Effector memory CD4-positive, alpha-beta T cell (primary cell): ENCODE data around the gene TNK2.
A peak's percentile ranks its signal among the peaks of the same experiment; 100 is the strongest.
"Not testable (repeated sequence)": the region's sequence is repeated elsewhere in the genome, so short reads cannot be mapped to it uniquely, and the experiment has no call there.

ENCODE experiments used
- DNase-seq, 3 donors: peaks; one replicate each; pipeline ENCODE4 v3.0.0-alpha.2; 2020
- H3K27ac ChIP-seq: 2 replicates; pipeline ENCODE4 v1.7.0; 2013; ENCODE audit warnings: mild to moderate bottlenecking, low read length, moderate library complexity; ENCODE audit not compliant: insufficient read depth, poor library complexity, severe bottlenecking
- H3K27me3 ChIP-seq: replicated peaks from 2 replicates; pipeline ENCODE4 v1.7.0; 2013; ENCODE audit warnings: mild to moderate bottlenecking, low read length; ENCODE audit not compliant: insufficient read depth, control insufficient read depth, poor library complexity, severe bottlenecking
- H3K36me3 ChIP-seq: 2 replicates; pipeline ENCODE4 v1.7.0; 2013; ENCODE audit warnings: mild to moderate bottlenecking, low read length, moderate library complexity; ENCODE audit not compliant: control insufficient read depth, insufficient read depth
- H3K4me1 ChIP-seq: 2 replicates; pipeline ENCODE4 v1.7.0; 2013; ENCODE audit warnings: low read length, mild to moderate bottlenecking; ENCODE audit not compliant: control insufficient read depth, insufficient read depth, poor library complexity, severe bottlenecking
- H3K4me3 ChIP-seq: 2 replicates; pipeline ENCODE4 v1.7.0; 2013; ENCODE audit warnings: low read length, low read depth, mild to moderate bottlenecking; ENCODE audit not compliant: insufficient read depth, poor library complexity, severe bottlenecking
- H3K9me3 ChIP-seq: 2 replicates; pipeline ENCODE4 v1.7.0; 2013; ENCODE audit warnings: mild to moderate bottlenecking, low read length, moderate library complexity; ENCODE audit not compliant: control insufficient read depth

The TNK2 gene

GRCh38 chr3:195863121-195864061 is 45.0 kb downstream of the TNK2 start:
- no peaks in the 10 kb centered on the region for H3K4me1 ChIP-seq
- H3K27me3 ChIP-seq: no peaks in the 10 kb centered on the region
- H3K27ac ChIP-seq: no peak overlapping the region
- peaks cover 20% of the 10 kb centered on the region for H3K36me3 ChIP-seq
- DNase-seq: peak; percentile 23 to 43 (median 24)
- H3K9me3 ChIP-seq: no peaks in the 10 kb centered on the region
- H3K4me3 ChIP-seq: no peak overlapping the region

DNA sequence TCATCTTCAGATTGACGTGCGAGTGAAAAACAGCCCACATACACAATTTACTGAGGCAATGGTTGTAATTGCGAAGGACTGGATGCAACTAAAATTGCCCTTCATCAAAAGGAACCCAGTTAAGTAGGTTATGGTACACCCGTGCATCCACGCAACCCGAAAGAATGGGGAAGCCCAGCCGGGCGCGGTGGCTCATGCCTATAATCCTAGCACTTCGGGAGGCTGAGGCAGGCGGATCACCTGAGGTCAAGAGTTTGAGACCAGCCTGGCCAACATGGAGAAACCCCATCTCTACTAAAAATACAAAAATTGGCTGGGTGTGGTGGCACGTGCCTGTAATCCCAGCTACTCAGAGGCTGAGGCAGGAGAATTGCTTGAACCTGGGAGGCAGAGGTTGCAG is 46.0 kb downstream of the TNK2 start:
- H3K4me3 ChIP-seq, H3K27ac ChIP-seq, H3K9me3 ChIP-seq, H3K4me1 ChIP-seq, H3K27me3 ChIP-seq, DNase-seq, H3K36me3 ChIP-seq: not testable (repeated sequence)

GRCh38 chr3:195860456-195860855 is 47.9 kb downstream of the TNK2 start:
- Histone ChIP-seq H3K9me3 (no peaks in the 10 kb centered on the region), H3K36me3 (no peaks in the 10 kb centered on the region), H3K4me3 (no peak overlapping the region), H3K4me1 (no peaks in the 10 kb centered on the region), H3K27ac (no peak overlapping the region), H3K27me3 (no peaks in the 10 kb centered on the region)
- DNase-seq: no peak

DNA sequence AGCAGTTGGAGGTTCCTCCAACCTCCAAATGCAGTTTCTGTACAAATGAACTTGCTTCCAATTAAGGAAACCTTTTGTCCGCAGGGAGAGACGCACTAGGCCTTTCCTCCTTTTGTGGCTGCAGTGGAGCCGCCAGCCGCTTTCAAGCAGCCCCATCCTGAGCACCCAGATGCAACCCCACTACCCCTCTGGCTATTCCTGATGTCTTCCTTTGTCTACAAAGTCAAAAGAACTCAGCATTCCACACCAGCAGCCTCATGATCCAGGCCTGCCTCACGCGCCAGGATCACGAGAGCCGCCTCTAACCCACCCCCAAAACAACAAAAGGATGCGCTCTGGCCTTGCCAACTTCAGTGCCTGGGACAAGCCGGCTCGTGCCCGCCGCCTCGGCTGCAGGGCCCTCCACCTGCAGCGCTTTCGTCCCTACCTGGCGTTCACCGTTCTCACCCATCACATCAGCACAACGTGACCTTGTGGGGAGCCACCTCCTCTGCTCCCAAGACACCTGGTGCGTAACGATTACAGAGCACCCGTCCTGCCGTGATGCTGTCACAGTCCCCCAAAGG is 48.4 kb downstream of the TNK2 start:
- H3K36me3 ChIP-seq: no peaks in the 10 kb centered on the region
- H3K4me1 ChIP-seq: no peaks in the 10 kb centered on the region
- H3K27me3 ChIP-seq: no peaks in the 10 kb centered on the region
- no peaks in the 10 kb centered on the region for H3K9me3 ChIP-seq
- DNase-seq: no peak
- H3K4me3 ChIP-seq: no peak overlapping the region
- no peak overlapping the region for H3K27ac ChIP-seq

GRCh38 chr3:195859061-195859845 is 49.1 kb downstream of the TNK2 start:
- Histone ChIP-seq H3K27me3 (no peaks in the 10 kb centered on the region), H3K4me3 (peak overlapping the region; percentile 14), H3K27ac (no peak overlapping the region), H3K9me3 (no peaks in the 10 kb centered on the region), H3K4me1 (no peaks in the 10 kb centered on the region), H3K36me3 (no peaks in the 10 kb centered on the region)
- peak; percentile 53 to 64 (median 54) for DNase-seq

- Histone ChIP-seq H3K9me3 (no peaks in the 10 kb centered on the region), H3K4me1 (no peaks in the 10 kb centered on the region), H3K4me3 (no peak overlapping the region), H3K27ac (no peak overlapping the region), H3K36me3 (no peaks in the 10 kb centered on the region), H3K27me3 (no peaks in the 10 kb centered on the region)
- no peak for DNase-seq
These were observed 51.8 kb downstream of the TNK2 start for GRCh38 chr3:195856410-195857084.

GRCh38 chr3:195855471-195856409 is 52.6 kb downstream of the TNK2 start:
- Histone ChIP-seq H3K36me3 (no peaks in the 10 kb centered on the region), H3K27ac (no peak overlapping the region), H3K4me3 (no peak overlapping the region), H3K9me3 (no peaks in the 10 kb centered on the region), H3K27me3 (no peaks in the 10 kb centered on the region), H3K4me1 (no peaks in the 10 kb centered on the region)
- no peak for DNase-seq

- Histone ChIP-seq H3K9me3 (no peaks in the 10 kb centered on the region), H3K4me1 (no peaks in the 10 kb centered on the region), H3K4me3 (no peak overlapping the region), H3K27ac (no peak overlapping the region), H3K36me3 (no peaks in the 10 kb centered on the region), H3K27me3 (no peaks in the 10 kb centered on the region)
- no peak for DNase-seq
These were observed 53.6 kb downstream of the TNK2 start for GRCh38 chr3:195854628-195855294.
